ENCODE results near the gene MAGI1. TPM values are rescaled to one million over a fixed set of nuclear protein-coding genes. Genes with fewer than 3 reads are reported as not detected.

Gene MAGI1
- total RNA-seq, 4 donors from 2014 or later: 42.4 to 71.6 (median 50.2) TPM

DNA sequence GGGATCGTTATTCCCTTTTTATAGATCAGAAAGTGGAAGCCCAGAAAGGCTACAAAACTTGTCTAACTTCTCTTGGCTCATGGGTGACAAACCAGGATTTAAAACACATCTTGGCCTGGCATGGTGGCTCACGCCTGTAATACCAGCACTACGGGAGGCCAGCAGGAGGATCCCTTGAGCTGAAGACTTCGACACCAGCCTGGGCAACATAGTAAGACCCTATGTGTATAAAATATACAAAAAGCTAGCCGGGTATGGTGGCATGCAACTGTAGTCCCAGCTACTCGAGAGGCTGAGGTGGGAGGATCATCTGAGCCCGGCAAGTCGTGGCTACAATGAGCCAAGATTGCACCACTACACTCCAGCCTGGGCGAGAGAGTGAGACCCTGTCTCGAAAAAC is 479.1 kb downstream of the MAGI1 start:
- intact Hi-C loops (cut with DNase I; ENCODE audit: low total_unique reads): no loop called here
- TF ChIP-seq, protein P1, sequence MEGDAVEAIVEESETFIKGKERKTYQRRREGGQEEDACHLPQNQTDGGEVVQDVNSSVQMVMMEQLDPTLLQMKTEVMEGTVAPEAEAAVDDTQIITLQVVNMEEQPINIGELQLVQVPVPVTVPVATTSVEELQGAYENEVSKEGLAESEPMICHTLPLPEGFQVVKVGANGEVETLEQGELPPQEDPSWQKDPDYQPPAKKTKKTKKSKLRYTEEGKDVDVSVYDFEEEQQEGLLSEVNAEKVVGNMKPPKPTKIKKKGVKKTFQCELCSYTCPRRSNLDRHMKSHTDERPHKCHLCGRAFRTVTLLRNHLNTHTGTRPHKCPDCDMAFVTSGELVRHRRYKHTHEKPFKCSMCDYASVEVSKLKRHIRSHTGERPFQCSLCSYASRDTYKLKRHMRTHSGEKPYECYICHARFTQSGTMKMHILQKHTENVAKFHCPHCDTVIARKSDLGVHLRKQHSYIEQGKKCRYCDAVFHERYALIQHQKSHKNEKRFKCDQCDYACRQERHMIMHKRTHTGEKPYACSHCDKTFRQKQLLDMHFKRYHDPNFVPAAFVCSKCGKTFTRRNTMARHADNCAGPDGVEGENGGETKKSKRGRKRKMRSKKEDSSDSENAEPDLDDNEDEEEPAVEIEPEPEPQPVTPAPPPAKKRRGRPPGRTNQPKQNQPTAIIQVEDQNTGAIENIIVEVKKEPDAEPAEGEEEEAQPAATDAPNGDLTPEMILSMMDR (IDR thresholded peaks at IDR 0.05): no peak
- TF ChIP-seq POLR2A (IDR thresholded peaks at IDR 0.05): no peak
- H3K4me3 ChIP-seq (ENCODE audit: low read depth, poor library complexity, severe bottlenecking): no peak overlapping the region
- WGBS, 2 donors: 89 to 90% methylated on average over 10 of the region's 10 CpGs
- no peak for DNase-seq (ENCODE audit: low spot score in 2 of 2)

DNA sequence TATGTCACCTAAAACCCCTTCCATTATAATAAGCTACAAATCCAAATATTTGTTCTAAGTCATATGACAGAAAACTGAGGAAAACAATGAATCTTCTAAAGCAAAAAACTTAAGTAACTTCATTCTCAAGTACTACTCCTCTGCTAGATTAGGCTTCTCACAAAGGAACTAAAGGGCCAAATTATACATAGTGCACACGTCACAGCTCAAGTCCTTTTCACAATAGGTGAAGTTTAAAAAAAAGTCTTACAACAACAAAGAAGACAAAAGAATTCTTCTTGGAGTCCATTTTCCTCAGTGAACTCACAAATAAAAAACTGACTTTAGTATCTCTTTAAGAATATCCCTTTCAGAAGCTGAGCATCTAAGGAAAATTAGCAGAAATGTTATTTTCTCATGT is 479.9 kb downstream of the MAGI1 start:
- TF ChIP-seq, protein P1 (IDR thresholded peaks at IDR 0.05): no peak
- no peak for TF ChIP-seq POLR2A (IDR thresholded peaks at IDR 0.05)
- WGBS, 2 donors: 79 to 87% methylated on average over 1 of the region's 1 CpG
- intact Hi-C loops (cut with DNase I; ENCODE audit: low total_unique reads): no loop called here
- DNase-seq (ENCODE audit: low spot score in 2 of 2): no peak
- no peak overlapping the region for H3K4me3 ChIP-seq (ENCODE audit: low read depth, poor library complexity, severe bottlenecking)

DNA sequence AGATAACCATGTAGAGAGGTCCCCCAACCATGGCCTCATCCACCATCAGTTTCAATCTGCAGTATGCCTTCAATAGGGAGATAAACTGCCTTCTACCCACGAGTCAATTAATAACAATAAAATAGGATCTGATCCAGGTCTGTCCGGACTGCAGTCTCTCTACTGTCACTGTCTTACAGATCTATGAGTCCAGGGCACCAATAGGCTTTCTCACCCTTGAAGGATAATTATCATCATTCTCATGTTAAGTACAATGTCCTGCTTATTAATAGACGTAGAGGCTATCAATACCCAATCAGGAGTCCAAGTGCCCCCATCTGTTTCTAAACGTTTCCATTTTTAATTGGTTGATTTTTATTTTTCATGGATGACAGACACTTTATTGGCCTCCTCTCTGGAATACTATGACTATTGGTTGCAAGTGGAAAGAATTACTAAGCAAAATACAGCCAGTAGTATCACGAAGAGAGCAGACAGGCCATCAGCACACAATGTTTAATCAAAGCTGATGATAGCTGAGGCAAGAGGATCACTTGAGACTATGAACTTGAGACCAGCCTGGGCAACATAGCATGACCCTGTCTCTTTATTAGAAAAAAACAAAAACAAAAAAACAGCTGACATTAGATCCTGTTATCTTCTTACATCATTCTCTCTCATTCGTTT is 480.7 kb downstream of the MAGI1 start:
- H3K4me3 ChIP-seq (ENCODE audit: low read depth, poor library complexity, severe bottlenecking): no peak overlapping the region
- WGBS, 2 donors: 77 to 79% methylated on average over 6 of the region's 6 CpGs
- DNase-seq (ENCODE audit: low spot score in 2 of 2): no peak
- no peak for TF ChIP-seq POLR2A (IDR thresholded peaks at IDR 0.05)
- TF ChIP-seq, protein P1 (IDR thresholded peaks at IDR 0.05): no peak
- intact Hi-C loops (cut with DNase I; ENCODE audit: low total_unique reads): no loop called here

DNA sequence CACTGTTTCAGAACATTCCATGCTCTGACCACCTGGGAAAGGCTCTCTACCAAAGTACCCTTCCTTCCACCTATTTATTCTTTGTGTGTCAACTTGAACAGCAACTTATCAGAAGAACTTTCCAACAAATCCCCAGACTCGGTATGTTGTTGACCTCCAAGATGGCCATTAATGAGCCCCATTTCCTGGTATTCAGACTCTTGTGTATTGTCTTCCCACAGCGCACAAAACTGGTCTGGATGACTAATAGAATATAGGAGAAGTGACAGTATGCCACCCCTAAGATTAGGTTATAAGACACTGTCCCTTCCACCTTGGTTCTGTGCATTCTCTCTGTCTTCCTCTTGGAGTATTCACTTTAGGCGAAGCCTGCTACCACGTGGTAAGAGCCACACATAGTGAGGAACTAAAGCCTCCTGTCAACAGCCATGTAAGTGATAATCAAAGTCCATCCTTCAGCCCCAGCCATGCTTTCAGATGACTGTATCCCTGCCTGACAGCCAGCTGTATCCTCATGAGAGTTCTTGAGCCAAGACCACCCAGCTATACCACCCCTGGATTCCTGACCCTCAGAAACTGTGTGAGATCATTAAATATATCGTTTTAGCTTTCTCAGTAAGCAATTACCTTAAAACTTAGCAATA is 481.7 kb downstream of the MAGI1 start:
- no peak overlapping the region for H3K4me3 ChIP-seq (ENCODE audit: low read depth, poor library complexity, severe bottlenecking)
- whole genome bisulfite sequencing, 2 donors: 86 to 87% methylated on average over 5 of the region's 5 CpGs
- TF ChIP-seq, protein P1 (IDR thresholded peaks at IDR 0.05): no peak
- TF ChIP-seq POLR2A (IDR thresholded peaks at IDR 0.05): no peak
- intact Hi-C loops (cut with DNase I; ENCODE audit: low total_unique reads): no loop called here
- no peak for DNase-seq (ENCODE audit: low spot score in 2 of 2)

DNA sequence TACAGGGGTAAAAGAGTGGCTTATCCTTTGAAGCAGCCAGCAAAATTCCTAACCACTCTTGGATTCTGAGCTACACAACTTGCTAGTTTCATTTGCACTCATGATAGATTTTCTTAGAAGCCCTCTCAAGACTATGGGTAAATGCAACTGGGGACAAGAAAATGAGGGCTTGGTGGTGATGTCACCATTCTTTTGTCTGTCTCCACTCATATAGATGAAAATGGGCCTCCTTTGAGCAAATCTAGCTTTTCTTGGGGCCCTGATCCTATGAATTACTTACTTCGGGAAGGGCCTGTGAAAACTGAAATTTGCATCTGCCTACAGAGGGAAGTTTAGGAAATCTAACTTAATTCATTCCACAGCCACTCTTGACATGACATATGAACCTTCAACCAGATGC is 486.3 kb downstream of the MAGI1 start:
- no peak for DNase-seq (ENCODE audit: low spot score in 2 of 2)
- no peak overlapping the region for H3K4me3 ChIP-seq (ENCODE audit: low read depth, poor library complexity, severe bottlenecking)
- 83 to 84% methylated on average over 1 of the region's 1 CpG for WGBS, 2 donors
- no peak for TF ChIP-seq POLR2A (IDR thresholded peaks at IDR 0.05)
- TF ChIP-seq, protein P1 (IDR thresholded peaks at IDR 0.05): no peak
- intact Hi-C loops (cut with DNase I; ENCODE audit: low total_unique reads): no loop called here

All from lower leg skin (tissue), 4 donors.